DND-41 (cell line): Measurements from ENCODE around the gene GRID2.

Experiments used
- ATAC-seq: fragments of 200-7000 bp; cut with Tn5 transposase; 3 replicates; pipeline ENCODE4 v1.9.1; 2021; ENCODE audit warnings: low read depth; ENCODE audit not compliant: insufficient read depth
- DNase-seq: peaks from one replicate; pipeline ENCODE4 v3.0.0-alpha.2; 2020
- H2AFZ ChIP-seq: 2 replicates; pipeline ENCODE4 v1.6.0; 2012; ENCODE audit warnings: low read depth, low read length
- H3K27ac ChIP-seq: 2 replicates; pipeline ENCODE4 v1.5.1; 2012; ENCODE audit warnings: low read length, inconsistent platforms
- H3K27me3 ChIP-seq: fragments of 200-600 bp; sonication (generic); 2 replicates; pipeline ENCODE4 v1.6.0; 2012; ENCODE audit warnings: low read length, mild to moderate bottlenecking, inconsistent platforms; ENCODE audit not compliant: insufficient read depth, poor library complexity
- H3K36me3 ChIP-seq: 2 replicates; pipeline ENCODE4 v1.5.1; 2012; ENCODE audit warnings: low read length, inconsistent platforms; ENCODE audit not compliant: insufficient read depth
- H3K4me1 ChIP-seq: 2 replicates; pipeline ENCODE4 v1.5.1; 2012; ENCODE audit warnings: mild to moderate bottlenecking, low read length; ENCODE audit not compliant: insufficient read depth
- H3K4me2 ChIP-seq: 2 replicates; pipeline ENCODE4 v1.6.0; 2012; ENCODE audit warnings: mild to moderate bottlenecking, moderate library complexity, low read length, inconsistent platforms; ENCODE audit not compliant: insufficient read depth
- H3K4me3 ChIP-seq, 2 experiments: fragments of 200-600 bp in 1 of 2; shearing (Covaris generic) in 1 of 2; 2 replicates each; pipeline ENCODE4 v1.5.1; 2012 to 2016; ENCODE audit warnings: inconsistent platforms in 2 of 2, low read length in 2 of 2, mild to moderate bottlenecking in 2 of 2, low read depth in 1 of 2, moderate library complexity in 1 of 2
- H3K79me2 ChIP-seq: 2 replicates; pipeline ENCODE4 v1.6.0; 2012; ENCODE audit warnings: low read length, inconsistent platforms; ENCODE audit not compliant: insufficient read depth
- H3K9ac ChIP-seq: 2 replicates; pipeline ENCODE4 v1.6.0; 2012; ENCODE audit warnings: low read depth, mild to moderate bottlenecking, inconsistent platforms, low read length, moderate library complexity
- H3K9me3 ChIP-seq: 2 replicates; pipeline ENCODE4 v1.5.1; 2012; ENCODE audit warnings: low read length, moderate library complexity, mild to moderate bottlenecking, inconsistent platforms; ENCODE audit not compliant: insufficient read depth, severe bottlenecking
- H4K20me1 ChIP-seq: 2 replicates; pipeline ENCODE4 v1.6.0; 2012; ENCODE audit warnings: low read length; ENCODE audit not compliant: insufficient read depth
- CTCF ChIP-seq: IDR thresholded peaks from 2 replicates; pipeline ENCODE4 v1.5.1; 2012; ENCODE audit warnings: borderline replicate concordance, low read length, moderate library complexity, mild to moderate bottlenecking; ENCODE audit not compliant: poor library complexity, severe bottlenecking; ENCODE audit errors: extremely low read depth
- EZH2 ChIP-seq: IDR thresholded peaks from 3 replicates; pipeline ENCODE4 v1.6.1; 2012; ENCODE audit warnings: borderline replicate concordance, low read depth, mild to moderate bottlenecking, moderate library complexity, low read length, inconsistent platforms; ENCODE audit not compliant: severe bottlenecking

The GRID2 gene

GRCh38 chr4:92791871-92792440, 488.2 kb downstream of the GRID2 start:
- Histone ChIP-seq H3K9ac (no peak overlapping the region), H3K9me3 (no peaks in the 10 kb centered on the region), H2AFZ (no peak overlapping the region), H3K27ac (no peak overlapping the region), H4K20me1 (no peaks in the 10 kb centered on the region), H3K79me2 (no peaks in the 10 kb centered on the region), H3K36me3 (no peaks in the 10 kb centered on the region), H3K4me1 (no peaks in the 10 kb centered on the region), H3K4me3 (no peak overlapping the region), H3K27me3 (no peaks in the 10 kb centered on the region), H3K4me2 (no peak overlapping the region)
- no peak for ATAC-seq
- DNase-seq: no peak
- TF ChIP-seq CTCF (no peak), EZH2 (no peak)

- no peak overlapping the region for H3K4me2 ChIP-seq
- H3K4me3 ChIP-seq: no peak overlapping the region
- no peaks in the 10 kb centered on the region for H4K20me1 ChIP-seq
- H3K9me3 ChIP-seq: no peaks in the 10 kb centered on the region
- H3K27me3 ChIP-seq: no peaks in the 10 kb centered on the region
- no peaks in the 10 kb centered on the region for H3K4me1 ChIP-seq
- no peak overlapping the region for H3K27ac ChIP-seq
- DNase-seq: no peak
- H3K79me2 ChIP-seq: no peaks in the 10 kb centered on the region
- no peak for ATAC-seq
- H3K36me3 ChIP-seq: no peaks in the 10 kb centered on the region
- H2AFZ ChIP-seq: no peak overlapping the region
- H3K9ac ChIP-seq: no peak overlapping the region
- no peak for TF ChIP-seq CTCF
- no peak for TF ChIP-seq EZH2
Measured at GRCh38 chr4:92809381-92809780, 505.6 kb downstream of the GRID2 start.

- no peaks in the 10 kb centered on the region for H3K9me3 ChIP-seq
- no peaks in the 10 kb centered on the region for H3K27me3 ChIP-seq
- no peaks in the 10 kb centered on the region for H4K20me1 ChIP-seq
- H3K9ac ChIP-seq: no peak overlapping the region
- H3K4me3 ChIP-seq: no peak overlapping the region
- no peak overlapping the region for H2AFZ ChIP-seq
- TF ChIP-seq CTCF: no peak
- no peak for TF ChIP-seq EZH2
- no peaks in the 10 kb centered on the region for H3K36me3 ChIP-seq
- H3K27ac ChIP-seq: no peak overlapping the region
- no peak for DNase-seq
- H3K79me2 ChIP-seq: no peaks in the 10 kb centered on the region
- no peak for ATAC-seq
- H3K4me2 ChIP-seq: no peak overlapping the region
- H3K4me1 ChIP-seq: no peaks in the 10 kb centered on the region
Measured at GRCh38 chr4:92812652-92813051, 508.9 kb downstream of the GRID2 start.

- Histone ChIP-seq H3K36me3 (no peaks in the 10 kb centered on the region), H3K4me1 (no peaks in the 10 kb centered on the region), H3K27me3 (no peaks in the 10 kb centered on the region), H3K9me3 (no peaks in the 10 kb centered on the region), H3K79me2 (no peaks in the 10 kb centered on the region), H2AFZ (no peak overlapping the region), H4K20me1 (no peaks in the 10 kb centered on the region), H3K4me3 (no peak overlapping the region), H3K27ac (no peak overlapping the region), H3K4me2 (no peak overlapping the region), H3K9ac (no peak overlapping the region)
- no peak for DNase-seq
- ATAC-seq: no peak
- TF ChIP-seq CTCF (no peak), EZH2 (no peak)
Measured at GRCh38 chr4:92814677-92815076, 510.9 kb downstream of the GRID2 start.
